Mesothelial cell of epicardium (in vitro differentiated cells): ENCODE measurements around the gene PDE4D. TPM values are rescaled to one million over a fixed set of nuclear protein-coding genes. Genes with fewer than 3 reads are reported as not detected.
"Not testable (repeated sequence)": the region's sequence is repeated elsewhere in the genome, so short reads cannot be mapped to it uniquely, and the experiment has no call there.

Source experiments
- DNase-seq, 2 experiments: peaks; one replicate each; pipeline ENCODE4 v3.0.0; 2021; ENCODE audit warnings: low spot score in 2 of 2; ENCODE audit not compliant: unreplicated experiment in 2 of 2
- H3K27ac Mint-ChIP-seq: 2 replicates; pipeline ENCODE4 v1.8.0; 2021; ENCODE audit warnings: mixed read lengths
- H3K27me3 Mint-ChIP-seq: 2 replicates; pipeline ENCODE4 v1.8.0; 2021; ENCODE audit warnings: low read depth, mixed read lengths
- H3K36me3 Mint-ChIP-seq: 2 replicates; pipeline ENCODE4 v1.8.0; 2021; ENCODE audit warnings: mixed read lengths
- H3K4me1 Mint-ChIP-seq: 2 replicates; pipeline ENCODE4 v1.8.0; 2021; ENCODE audit warnings: mixed read lengths
- H3K4me3 Mint-ChIP-seq: 2 replicates; pipeline ENCODE4 v1.8.0; 2021; ENCODE audit warnings: mild to moderate bottlenecking, moderate library complexity, mixed read lengths
- H3K9me3 Mint-ChIP-seq: 2 replicates; pipeline ENCODE4 v1.8.0; 2021; ENCODE audit warnings: mixed read lengths
- CTCF ChIP-seq: fragments of 200-600 bp; sonication (generic); IDR thresholded peaks from one replicate; pipeline ENCODE4 v1.5.0; 2021; ENCODE audit warnings: antibody characterized with exemption; ENCODE audit not compliant: unreplicated experiment
- total RNA-seq: library from RNA; stranded (reverse); gene quantifications from 3 replicates; pipeline ENCODE4 v1.2.1, GENCODE V29; 2021

The PDE4D gene
- total RNA-seq, 1 donor from 2014 or later = 105 TPM

GRCh38 chr5:59765446-59765845 lies 128.1 kb downstream of the PDE4D start:
- H3K4me3 Mint-ChIP-seq = peak overlapping the region; percentile 60

GRCh38 chr5:59764361-59764760 lies 129.2 kb downstream of the PDE4D start:
- TF ChIP-seq CTCF = no peak
- no peak for DNase-seq

More at GRCh38 chr5:59765446-59765845, 128.1 kb downstream of the PDE4D start:
- Mint-ChIP-seq H3K36me3 (no peaks in the 10 kb centered on the region), H3K9me3 (no peaks in the 10 kb centered on the region), H3K27ac (peak overlapping the region; percentile 84), H3K4me1 (peaks cover 51% of the 10 kb centered on the region), H3K27me3 (no peaks in the 10 kb centered on the region)
- DNase-seq = no peak
- TF ChIP-seq CTCF = no peak

GRCh38 chr5:59763541-59763940 lies 130.0 kb downstream of the PDE4D start:
- no peak for DNase-seq
- no peaks in the 10 kb centered on the region for H3K27me3 Mint-ChIP-seq
- TF ChIP-seq CTCF = no peak

More at GRCh38 chr5:59764361-59764760, 129.2 kb downstream of the PDE4D start:
- Mint-ChIP-seq H3K9me3 (no peaks in the 10 kb centered on the region), H3K27ac (peak overlapping the region; percentile 80), H3K36me3 (no peaks in the 10 kb centered on the region), H3K4me3 (no peak overlapping the region), H3K4me1 (peaks cover 47% of the 10 kb centered on the region), H3K27me3 (no peaks in the 10 kb centered on the region)

GRCh38 chr5:59762232-59762631 lies 131.3 kb downstream of the PDE4D start:
- not testable (repeated sequence) for H3K9me3 Mint-ChIP-seq

More at GRCh38 chr5:59763541-59763940, 130.0 kb downstream of the PDE4D start:
- H3K27ac Mint-ChIP-seq = peak overlapping the region; percentile 80
- H3K36me3 Mint-ChIP-seq = no peaks in the 10 kb centered on the region
- no peaks in the 10 kb centered on the region for H3K9me3 Mint-ChIP-seq
- H3K4me1 Mint-ChIP-seq = peaks cover 45% of the 10 kb centered on the region
- no peak overlapping the region for H3K4me3 Mint-ChIP-seq

GRCh38 chr5:59760785-59761348 lies 132.7 kb downstream of the PDE4D start:
- no peak for TF ChIP-seq CTCF
- Mint-ChIP-seq H3K4me3 (no peak overlapping the region), H3K27ac (no peak overlapping the region), H3K9me3 (no peaks in the 10 kb centered on the region), H3K27me3 (no peaks in the 10 kb centered on the region), H3K4me1 (peaks cover 33% of the 10 kb centered on the region), H3K36me3 (no peaks in the 10 kb centered on the region)
- no peak for DNase-seq

More at GRCh38 chr5:59762232-59762631, 131.3 kb downstream of the PDE4D start:
- peaks cover 46% of the 10 kb centered on the region for H3K4me1 Mint-ChIP-seq
- H3K27ac Mint-ChIP-seq, DNase-seq, H3K27me3 Mint-ChIP-seq, H3K36me3 Mint-ChIP-seq, H3K4me3 Mint-ChIP-seq: not testable (repeated sequence)

- Mint-ChIP-seq H3K4me3 (no peak overlapping the region), H3K27me3 (no peaks in the 10 kb centered on the region), H3K9me3 (no peaks in the 10 kb centered on the region), H3K4me1 (peaks cover 27% of the 10 kb centered on the region), H3K27ac (peak overlapping the region; percentile 65), H3K36me3 (no peaks in the 10 kb centered on the region)
- TF ChIP-seq CTCF = no peak
- no peak for DNase-seq
Measured at GRCh38 chr5:59759600-59760351, 133.8 kb downstream of the PDE4D start.
